Measurements from ENCODE around the gene TMEM203. TPM values are rescaled to one million over a fixed set of nuclear protein-coding genes. Genes with fewer than 3 reads are reported as not detected.

The TMEM203 gene
- total and polyA plus RNA-seq, 12 donors: 21.7 to 48.4 (median 40.0) TPM

DNA sequence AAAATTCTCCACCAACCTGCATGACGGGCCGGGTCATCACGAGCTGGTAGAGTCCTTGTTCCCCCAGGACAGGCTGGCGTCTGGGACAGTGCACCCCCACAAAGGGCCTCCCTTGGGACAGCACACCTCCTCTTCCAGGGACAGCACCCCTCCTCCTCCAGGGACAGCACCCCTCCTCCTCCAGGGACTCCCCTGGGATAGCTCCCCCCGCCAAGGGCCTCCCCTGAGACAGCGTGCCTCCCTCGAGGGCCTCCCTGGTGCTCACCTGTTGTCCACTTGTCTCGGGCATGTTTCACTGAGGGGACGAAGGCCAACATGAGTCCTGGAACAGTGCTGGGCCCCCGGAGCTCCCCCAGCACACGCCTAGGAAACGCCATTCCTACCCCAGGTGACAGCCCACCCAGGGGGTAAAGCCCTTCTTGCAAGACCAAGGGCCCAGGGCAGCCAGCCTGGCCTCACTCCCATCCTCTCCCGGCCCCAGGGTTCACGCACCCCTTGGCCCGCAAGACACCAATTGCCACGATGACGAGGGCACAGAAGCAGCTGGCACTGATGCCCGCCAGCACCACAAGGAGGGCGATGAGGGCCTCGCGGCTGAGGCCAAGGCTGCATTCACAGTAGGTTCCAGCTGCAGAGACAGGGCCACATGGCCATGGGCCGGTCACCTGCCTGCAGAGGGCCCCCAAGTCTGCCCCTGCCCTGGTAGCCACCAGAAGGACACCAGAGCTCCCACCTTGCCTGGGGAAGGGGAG lies 34.1 kb downstream of the TMEM203 start:
- H3K27ac ChIP-seq: no peak overlapping the region
- no peak for DNase-seq
- peaks cover 58% of the 10 kb centered on the region for H3K27me3 ChIP-seq
- intact Hi-C loops (cut with DNase I): no loop called here
- WGBS, 4 donors: 66 to 81% (median 79%) methylated on average over 7 to 22 of the region's 22 CpGs
- H3K4me3 ChIP-seq: no peak overlapping the region
- peaks cover 10 to 20% of the 10 kb centered on the region in 2 donors for H3K4me1 ChIP-seq (replicated peaks in 1 of 2)
- no peaks in the 10 kb centered on the region for H3K36me3 ChIP-seq (replicated peaks in 1 of 2)
- no peak for TF ChIP-seq POLR2A (IDR thresholded peaks at IDR 0.05)
- TF ChIP-seq, protein P1, sequence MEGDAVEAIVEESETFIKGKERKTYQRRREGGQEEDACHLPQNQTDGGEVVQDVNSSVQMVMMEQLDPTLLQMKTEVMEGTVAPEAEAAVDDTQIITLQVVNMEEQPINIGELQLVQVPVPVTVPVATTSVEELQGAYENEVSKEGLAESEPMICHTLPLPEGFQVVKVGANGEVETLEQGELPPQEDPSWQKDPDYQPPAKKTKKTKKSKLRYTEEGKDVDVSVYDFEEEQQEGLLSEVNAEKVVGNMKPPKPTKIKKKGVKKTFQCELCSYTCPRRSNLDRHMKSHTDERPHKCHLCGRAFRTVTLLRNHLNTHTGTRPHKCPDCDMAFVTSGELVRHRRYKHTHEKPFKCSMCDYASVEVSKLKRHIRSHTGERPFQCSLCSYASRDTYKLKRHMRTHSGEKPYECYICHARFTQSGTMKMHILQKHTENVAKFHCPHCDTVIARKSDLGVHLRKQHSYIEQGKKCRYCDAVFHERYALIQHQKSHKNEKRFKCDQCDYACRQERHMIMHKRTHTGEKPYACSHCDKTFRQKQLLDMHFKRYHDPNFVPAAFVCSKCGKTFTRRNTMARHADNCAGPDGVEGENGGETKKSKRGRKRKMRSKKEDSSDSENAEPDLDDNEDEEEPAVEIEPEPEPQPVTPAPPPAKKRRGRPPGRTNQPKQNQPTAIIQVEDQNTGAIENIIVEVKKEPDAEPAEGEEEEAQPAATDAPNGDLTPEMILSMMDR (IDR thresholded peaks at IDR 0.05): no peak
- no peaks in the 10 kb centered on the region for H3K9me3 ChIP-seq (replicated peaks in 1 of 3)

DNA sequence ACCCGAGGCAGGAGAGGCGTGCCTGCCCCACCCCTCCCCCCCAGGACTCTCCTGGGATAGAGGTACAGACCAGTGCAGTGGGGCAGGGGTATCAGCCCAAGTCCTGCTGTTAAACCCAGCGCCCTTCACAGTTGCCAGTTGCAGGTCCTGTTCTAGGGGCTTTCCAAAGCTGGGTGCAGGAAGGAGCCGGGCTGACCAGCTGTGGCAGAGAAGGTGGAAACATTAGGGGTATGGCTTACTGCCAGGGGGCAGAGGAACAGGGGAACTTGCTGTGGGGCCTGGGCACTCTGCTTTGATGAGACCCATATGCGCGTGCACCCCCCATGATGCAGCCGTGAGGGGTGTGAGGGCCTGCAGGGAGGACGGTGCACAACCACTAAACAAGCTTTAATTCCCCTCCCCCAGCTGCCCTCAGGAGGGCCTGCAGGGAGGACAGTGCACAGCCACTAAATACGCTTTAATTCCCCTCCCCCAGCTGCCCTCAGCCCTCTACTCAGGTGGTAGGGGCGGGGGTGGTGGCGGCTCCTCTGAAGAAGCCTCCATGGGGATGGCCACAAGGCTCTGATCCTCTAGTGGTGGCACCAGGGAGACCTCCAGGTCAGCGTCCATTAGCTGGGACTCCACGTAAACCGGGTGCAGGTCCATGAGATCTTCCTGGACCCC lies 34.8 kb downstream of the TMEM203 start:
- no peaks in the 10 kb centered on the region for H3K9me3 ChIP-seq (replicated peaks in 1 of 3)
- WGBS, 4 donors: 33 to 42% (median 38%) methylated on average over 6 to 14 of the region's 14 CpGs
- H3K27me3 ChIP-seq: peaks cover 65% of the 10 kb centered on the region
- no peak for DNase-seq
- TF ChIP-seq, protein P1 (IDR thresholded peaks at IDR 0.05): no peak
- TF ChIP-seq POLR2A (IDR thresholded peaks at IDR 0.05): no peak
- peaks cover 10 to 20% of the 10 kb centered on the region in 2 donors for H3K4me1 ChIP-seq (replicated peaks in 1 of 2)
- intact Hi-C loops (cut with DNase I): no loop called here
- no peaks in the 10 kb centered on the region for H3K36me3 ChIP-seq (replicated peaks in 1 of 2)
- H3K4me3 ChIP-seq: no peak overlapping the region
- H3K27ac ChIP-seq: no peak overlapping the region

DNA sequence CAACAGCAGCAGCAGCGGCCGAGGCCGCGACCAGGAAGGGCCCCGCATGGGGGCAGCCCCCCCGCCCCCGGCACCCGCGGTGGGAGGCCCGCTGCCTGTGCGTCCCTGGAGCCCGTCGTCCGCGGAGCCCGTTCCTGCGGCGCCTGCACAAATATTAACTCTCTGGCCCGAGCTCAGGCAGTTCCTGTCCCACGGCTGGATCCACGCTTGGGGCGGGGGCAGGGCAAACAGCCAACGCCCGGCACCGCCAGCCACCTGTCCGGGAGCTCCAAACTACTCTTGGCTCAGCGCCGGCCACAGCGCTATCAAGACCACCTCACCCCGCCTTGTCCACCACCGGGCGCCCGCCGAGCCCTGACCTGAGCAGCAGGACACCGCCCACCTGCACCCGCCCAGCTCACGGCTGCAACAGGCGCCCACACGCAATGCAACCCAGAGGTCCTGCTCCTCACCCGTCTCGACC lies 35.5 kb downstream of the TMEM203 start, which contains the start of gene LRRC26:
LRRC26 (minus strand) TSS at position 156 of the 463 bp plus-strand sequence; CDS start at position 48, 108 bp downstream.
- Histone ChIP-seq H3K9me3 (replicated peaks in 1 of 3) (no peaks in the 10 kb centered on the region), H3K27ac (no peak within 1 kb of the TSS), H3K4me3 (peak within 1 kb of the TSS in 1 of 4 donors; percentile 23), H3K4me1 (replicated peaks in 1 of 2) (peaks cover 10 to 20% of the 10 kb centered on the region in 2 donors), H3K36me3 (replicated peaks in 1 of 2) (no peaks in the 10 kb centered on the region), H3K27me3 (peaks cover 72% of the 10 kb centered on the region)
- TF ChIP-seq, protein P1 (IDR thresholded peaks at IDR 0.05): no peak
- no peak for TF ChIP-seq POLR2A (IDR thresholded peaks at IDR 0.05)
- WGBS, 4 donors: 5 to 39% (median 8%) methylated on average over 11 to 41 of the region's 41 CpGs
- intact Hi-C loops (cut with DNase I): no loop called here
- no peak for DNase-seq
